A673 (cell line): ENCODE results near the gene HACD2.

ENCODE experiments used
- EZH2 ChIP-seq: fragments of 200-600 bp; sonication (generic); IDR thresholded peaks from 2 replicates; pipeline ENCODE4 v1.6.1; 2017; ENCODE audit warnings: borderline replicate concordance, low read depth, mild to moderate bottlenecking, mixed read lengths, antibody characterized with exemption, low read length; ENCODE audit not compliant: poor library complexity, severe bottlenecking
- TF ChIP-seq, protein P1 (sequence below): fragments of 300-800, 200-600 bp; sonication (generic); conservative IDR thresholded peaks from 2 replicates; pipeline ENCODE4 v1.5.1; 2017; ENCODE audit warnings: low read depth, mild to moderate bottlenecking, antibody characterized with exemption, low read length, moderate library complexity, mixed read lengths

DNA sequence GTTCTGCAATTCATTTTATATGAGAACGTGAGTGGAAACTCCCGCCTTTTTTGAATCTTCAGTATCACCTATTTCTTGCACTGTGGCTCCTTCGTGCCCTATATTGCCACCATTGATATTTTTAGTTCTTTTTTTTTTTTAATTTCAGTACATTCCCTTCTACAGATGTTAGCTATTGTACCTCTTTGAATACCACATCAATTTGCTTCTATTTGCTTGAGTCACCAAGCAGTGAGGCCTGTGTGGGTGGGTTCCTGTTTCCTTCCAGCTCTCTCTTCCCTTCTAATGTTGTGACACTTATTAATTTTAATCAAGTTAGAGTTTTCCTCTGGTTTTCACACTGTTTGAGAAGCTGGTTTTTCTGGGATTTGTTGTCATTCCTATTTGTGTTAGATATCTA lies 8.7 kb downstream of the HACD2 start:
- TF ChIP-seq, protein P1, sequence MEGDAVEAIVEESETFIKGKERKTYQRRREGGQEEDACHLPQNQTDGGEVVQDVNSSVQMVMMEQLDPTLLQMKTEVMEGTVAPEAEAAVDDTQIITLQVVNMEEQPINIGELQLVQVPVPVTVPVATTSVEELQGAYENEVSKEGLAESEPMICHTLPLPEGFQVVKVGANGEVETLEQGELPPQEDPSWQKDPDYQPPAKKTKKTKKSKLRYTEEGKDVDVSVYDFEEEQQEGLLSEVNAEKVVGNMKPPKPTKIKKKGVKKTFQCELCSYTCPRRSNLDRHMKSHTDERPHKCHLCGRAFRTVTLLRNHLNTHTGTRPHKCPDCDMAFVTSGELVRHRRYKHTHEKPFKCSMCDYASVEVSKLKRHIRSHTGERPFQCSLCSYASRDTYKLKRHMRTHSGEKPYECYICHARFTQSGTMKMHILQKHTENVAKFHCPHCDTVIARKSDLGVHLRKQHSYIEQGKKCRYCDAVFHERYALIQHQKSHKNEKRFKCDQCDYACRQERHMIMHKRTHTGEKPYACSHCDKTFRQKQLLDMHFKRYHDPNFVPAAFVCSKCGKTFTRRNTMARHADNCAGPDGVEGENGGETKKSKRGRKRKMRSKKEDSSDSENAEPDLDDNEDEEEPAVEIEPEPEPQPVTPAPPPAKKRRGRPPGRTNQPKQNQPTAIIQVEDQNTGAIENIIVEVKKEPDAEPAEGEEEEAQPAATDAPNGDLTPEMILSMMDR: no peak
- TF ChIP-seq EZH2: no peak
